GM18907 (cell line): ENCODE results near the gene TTC28.
"Not testable (repeated sequence)": the region's sequence is repeated elsewhere in the genome, so short reads cannot be mapped to it uniquely, and the experiment has no call there.

Source experiments
- ATAC-seq: cut with Tn5 transposase; IDR thresholded peaks from one replicate; pipeline ENCODE4 v1.9.1; 2021; ENCODE audit warnings: mild to moderate bottlenecking, moderate library complexity; ENCODE audit not compliant: unreplicated experiment

TTC28 gene

GRCh38 chr22:28563636-28564035 lies 116.0 kb downstream of the TTC28 start:
- ATAC-seq: no peak

DNA sequence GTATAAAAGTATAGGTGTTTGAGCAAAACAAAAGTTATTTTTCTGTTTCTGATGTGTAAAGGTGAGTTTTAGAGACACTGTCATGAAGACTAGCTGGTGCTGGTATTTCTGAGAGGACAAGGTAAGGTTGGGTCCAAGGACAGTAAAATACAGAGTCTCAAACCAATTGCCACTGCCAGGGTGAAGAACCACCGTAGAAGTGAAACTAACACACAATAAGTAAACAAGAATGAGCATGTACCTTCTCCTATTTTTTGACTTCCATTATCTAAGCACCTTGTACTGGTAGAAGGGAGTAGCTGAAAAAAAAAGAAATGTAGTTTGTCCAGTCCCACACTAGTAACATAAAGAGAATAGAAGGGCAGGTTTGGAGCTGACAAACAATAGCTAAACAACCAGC lies 117.3 kb downstream of the TTC28 start:
- no peak for ATAC-seq

DNA sequence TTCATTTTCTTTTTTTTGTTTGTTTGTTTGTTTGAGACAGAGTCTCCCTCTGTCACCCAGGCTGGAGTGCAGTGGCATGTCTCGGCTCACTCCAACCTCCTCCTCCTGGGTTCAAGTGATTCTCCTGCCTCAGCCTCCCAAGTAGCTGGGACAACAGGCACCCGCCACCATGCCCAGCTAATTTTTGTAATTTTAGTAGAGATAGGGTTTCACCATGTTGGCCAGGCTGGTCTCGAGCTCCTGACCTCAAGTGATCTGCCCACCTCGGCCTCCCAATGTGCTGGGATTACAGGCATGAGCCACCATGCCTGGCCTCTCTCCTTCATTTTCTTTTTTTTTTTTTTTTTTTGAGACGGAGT lies 118.9 kb downstream of the TTC28 start:
- ATAC-seq: not testable (repeated sequence)

GRCh38 chr22:28560046-28560742 lies 119.4 kb downstream of the TTC28 start:
- no peak for ATAC-seq

- no peak for ATAC-seq
These were observed 122.5 kb downstream of the TTC28 start for GRCh38 chr22:28557184-28557583.

DNA sequence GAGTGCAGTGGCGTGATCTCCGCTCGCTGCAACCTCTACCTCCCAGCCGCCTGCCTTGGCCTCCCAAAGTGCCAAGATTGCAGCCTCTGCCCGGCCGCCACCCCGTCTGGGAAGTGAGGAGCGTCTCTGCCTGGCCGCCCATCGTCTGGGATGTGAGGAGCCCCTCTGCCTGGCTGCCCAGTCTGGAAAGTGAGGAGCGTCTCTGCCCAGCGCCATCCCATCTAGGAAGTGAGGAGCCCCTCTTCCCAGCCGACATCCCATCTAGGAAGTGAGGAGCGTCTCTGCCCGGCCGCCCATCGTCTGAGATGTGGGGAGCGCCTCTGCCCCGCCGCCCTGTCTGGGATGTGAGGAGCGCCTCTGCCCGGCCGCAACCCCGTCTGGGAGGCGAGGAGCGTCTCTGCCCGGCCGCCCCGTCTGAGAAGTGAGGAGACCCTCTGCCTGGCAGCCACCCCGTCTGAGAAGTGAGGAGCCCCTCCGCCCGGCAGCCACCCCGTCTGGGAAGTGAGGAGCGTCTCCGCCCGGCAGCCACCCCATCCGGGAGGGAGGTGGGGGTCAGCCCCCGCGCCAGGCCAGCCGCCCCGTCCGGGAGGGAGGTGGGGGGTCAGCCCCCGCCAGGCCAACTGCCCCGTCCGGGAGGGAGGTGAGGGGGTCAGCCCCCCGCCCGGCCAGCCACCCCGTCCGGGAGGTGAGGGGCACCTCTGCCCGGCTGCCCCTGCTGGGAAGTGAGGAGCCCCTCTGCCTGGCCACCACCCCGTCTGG lies 126.4 kb downstream of the TTC28 start:
- ATAC-seq: not testable (repeated sequence)

DNA sequence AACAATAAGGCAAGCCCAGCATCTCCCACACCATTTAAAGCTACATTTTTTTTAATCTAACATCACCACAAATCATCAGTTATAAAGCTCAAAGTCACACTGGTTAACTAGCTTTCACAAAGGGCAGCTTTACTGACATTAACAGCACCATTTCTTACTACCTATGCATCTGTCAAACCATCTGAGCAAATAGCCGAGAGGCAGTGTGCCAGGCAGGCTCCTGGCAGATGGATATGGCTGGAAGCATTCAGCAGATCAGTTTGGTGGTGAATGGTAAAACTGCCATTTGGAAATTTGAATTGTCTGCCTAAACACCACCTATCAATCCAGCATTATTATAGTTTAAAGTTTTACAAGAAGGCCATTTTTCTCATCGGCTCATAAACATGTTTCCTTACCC lies 131.2 kb downstream of the TTC28 start:
- no peak for ATAC-seq

GRCh38 chr22:28547132-28547842 lies 132.4 kb downstream of the TTC28 start:
- no peak for ATAC-seq

- no peak for ATAC-seq
These were observed 135.2 kb downstream of the TTC28 start for GRCh38 chr22:28544431-28544868.

DNA sequence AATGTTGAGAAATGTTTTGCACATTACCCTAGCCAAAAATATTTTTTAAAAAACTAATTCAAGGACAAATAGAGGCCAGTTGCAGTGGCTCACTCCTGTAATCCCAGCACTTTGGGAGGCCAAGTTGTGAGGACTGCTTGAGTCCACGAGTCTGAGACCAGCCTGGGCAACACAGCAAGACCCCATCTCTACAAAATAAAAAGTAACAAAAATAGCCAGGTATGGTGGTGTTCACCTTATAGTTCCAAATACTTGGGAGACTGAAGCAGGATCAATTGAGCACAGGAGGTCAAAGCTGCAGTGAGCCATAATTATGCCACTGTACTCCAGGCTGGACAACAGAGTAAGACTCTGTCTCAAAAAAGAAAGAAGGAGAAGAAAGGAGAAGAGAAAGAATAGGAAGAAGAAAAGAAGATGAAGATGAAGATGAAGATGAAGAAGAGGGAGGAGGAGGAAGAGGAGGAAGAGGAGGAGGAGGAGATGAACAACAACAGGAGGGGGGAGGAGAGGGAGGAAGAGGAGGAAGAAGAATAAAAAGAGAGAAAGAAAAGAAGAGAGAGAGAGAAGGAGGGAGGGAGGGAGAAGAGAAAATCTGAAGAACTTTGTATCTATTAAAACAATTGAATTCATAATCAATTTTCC lies 136.5 kb downstream of the TTC28 start:
- ATAC-seq: no peak

DNA sequence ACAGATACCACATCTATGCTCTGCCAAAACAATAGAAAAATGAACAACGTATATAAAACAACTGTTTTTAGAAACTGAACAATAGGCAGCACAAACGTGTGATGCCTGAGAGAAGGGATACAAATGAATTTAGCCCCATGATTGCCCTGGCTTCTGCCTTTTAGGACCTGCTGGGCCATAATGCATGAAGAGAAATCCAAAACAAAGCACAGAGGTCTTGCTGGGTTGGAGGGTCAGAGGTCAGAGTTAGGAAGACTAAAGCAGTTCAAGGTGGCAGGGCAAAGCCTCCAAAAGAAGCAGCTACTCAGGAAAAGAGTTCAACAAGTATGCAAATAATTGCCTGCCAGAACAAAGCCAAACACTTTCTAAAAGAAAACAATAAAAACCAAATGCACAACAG lies 138.5 kb downstream of the TTC28 start:
- ATAC-seq: no peak

- no peak for ATAC-seq
These were observed 140.7 kb downstream of the TTC28 start for GRCh38 chr22:28538922-28539321.

GRCh38 chr22:28530565-28530964 lies 149.1 kb downstream of the TTC28 start:
- ATAC-seq: not testable (repeated sequence)

DNA sequence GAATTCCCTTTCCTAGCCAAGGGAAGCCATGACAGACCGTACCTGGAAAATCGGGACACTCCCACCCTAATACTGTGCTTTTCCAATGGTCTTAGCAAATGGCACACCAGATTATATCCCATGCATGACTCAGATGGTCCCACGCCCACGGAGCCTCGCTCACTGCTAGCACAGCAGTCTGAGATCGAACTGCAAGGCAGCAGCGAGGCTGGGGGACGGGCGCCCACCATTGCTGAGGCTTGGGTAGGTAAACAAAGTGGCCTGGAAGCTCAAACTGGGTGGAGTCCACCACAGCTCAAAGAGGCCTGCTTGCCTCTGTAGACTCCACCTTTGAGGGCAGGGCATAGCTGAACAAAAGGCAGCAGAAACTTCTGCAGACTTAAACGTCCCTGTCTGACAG lies 150.5 kb downstream of the TTC28 start:
- ATAC-seq: not testable (repeated sequence)

DNA sequence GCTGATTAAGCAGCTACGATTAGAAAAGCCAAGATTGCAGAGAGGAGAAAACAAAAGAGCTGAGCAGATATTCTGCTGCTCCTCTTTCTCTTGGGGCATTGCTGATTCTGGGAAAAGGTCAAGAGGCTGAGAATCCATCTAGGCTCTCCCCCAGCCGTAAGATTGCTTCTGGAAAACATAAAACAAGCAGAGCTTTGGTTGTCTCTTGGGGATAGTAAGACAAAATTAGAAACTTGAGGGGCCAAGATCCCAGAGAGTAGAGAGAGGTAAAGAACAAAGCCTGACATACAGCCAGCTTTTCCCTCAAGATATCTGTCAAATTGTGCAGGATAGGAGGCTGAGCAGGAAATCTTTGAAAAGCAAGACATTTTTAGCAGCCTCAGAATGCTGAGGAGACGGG lies 158.2 kb downstream of the TTC28 start:
- ATAC-seq: no peak

- ATAC-seq: no peak
These were observed 165.3 kb downstream of the TTC28 start for GRCh38 chr22:28514321-28514821.

DNA sequence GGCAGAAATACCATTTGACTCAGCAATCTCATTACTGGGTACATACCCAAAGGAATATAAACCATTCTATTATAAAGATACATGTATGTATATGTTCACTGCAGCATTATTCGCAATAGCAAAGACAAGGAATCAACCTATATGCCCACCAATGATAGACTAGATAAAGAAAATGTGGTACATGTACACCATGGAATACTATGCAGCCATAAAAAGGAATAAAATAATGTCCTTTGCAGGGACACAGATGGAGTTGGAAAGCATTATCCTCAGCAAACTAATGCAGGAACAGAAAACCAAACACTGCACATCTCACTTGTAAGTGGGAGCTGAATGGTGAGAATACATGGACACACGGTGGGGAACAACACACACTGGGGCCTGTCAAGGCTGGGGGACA lies 167.3 kb downstream of the TTC28 start:
- not testable (repeated sequence) for ATAC-seq

- no peak for ATAC-seq
These were observed 171.7 kb downstream of the TTC28 start for GRCh38 chr22:28507896-28508295.

GRCh38 chr22:28506150-28506535 lies 173.5 kb downstream of the TTC28 start:
- no peak for ATAC-seq

GRCh38 chr22:28505416-28506149 lies 174.1 kb downstream of the TTC28 start:
- ATAC-seq: no peak
